Dendritic cell treated with granulocyte-macrophage colony-stimulating factor and Interleukin-4, amounts not matched to agents 40 ng/mL and 50 ng/mL, for 4 days (primary cell): ENCODE data around the gene TMEM207.
"Not testable (repeated sequence)": the region's sequence is repeated elsewhere in the genome, so short reads cannot be mapped to it uniquely, and the experiment has no call there.

ENCODE experiments used
- H3K27ac Mint-ChIP-seq: one replicate; pipeline ENCODE4 v1.8.0; 2022; ENCODE audit warnings: mild to moderate bottlenecking, mixed read lengths
- H3K27me3 Mint-ChIP-seq: one replicate; pipeline ENCODE4 v1.8.0; 2022; ENCODE audit warnings: mild to moderate bottlenecking, mixed read lengths
- H3K36me3 Mint-ChIP-seq: one replicate; pipeline ENCODE4 v1.8.0; 2022; ENCODE audit warnings: low read depth, mixed read lengths
- H3K4me1 Mint-ChIP-seq: one replicate; pipeline ENCODE4 v1.8.0; 2022; ENCODE audit warnings: low read depth, mixed read lengths
- H3K4me3 Mint-ChIP-seq: one replicate; pipeline ENCODE4 v1.8.0; 2022; ENCODE audit warnings: mild to moderate bottlenecking, moderate library complexity, mixed read lengths
- H3K9me3 Mint-ChIP-seq: one replicate; pipeline ENCODE4 v1.8.0; 2022; ENCODE audit warnings: mixed read lengths
- intact Hi-C: fragments of 100-400 bp; cut with micrococcal nuclease; formaldehyde crosslinking; loops from one replicate; pipeline ENCODE4 v1.15.0; 2022

TMEM207 gene

DNA sequence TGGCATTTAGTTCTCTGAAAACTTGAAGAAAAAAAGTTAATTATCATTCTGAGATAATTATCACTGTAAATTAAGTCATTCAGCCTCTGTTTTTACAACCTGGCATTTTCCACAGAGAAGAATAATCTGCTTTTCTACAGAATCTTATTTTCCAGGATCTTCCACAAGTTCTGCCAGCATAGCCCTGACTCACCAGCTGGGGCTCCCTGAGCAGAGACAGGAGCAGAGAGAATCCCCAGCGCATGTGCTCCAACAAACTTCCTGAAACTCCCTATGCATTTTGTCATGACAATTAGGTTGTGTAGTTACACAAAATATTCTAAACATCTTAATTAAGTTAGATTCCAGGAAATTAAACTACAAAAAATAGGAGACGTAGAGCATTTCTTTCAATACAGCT lies 32.1 kb upstream of the TMEM207 start:
- no peak overlapping the region for H3K4me3 Mint-ChIP-seq
- peaks cover 33% of the 10 kb centered on the region for H3K27me3 Mint-ChIP-seq
- H3K27ac Mint-ChIP-seq = no peak overlapping the region
- H3K4me1 Mint-ChIP-seq = no peaks in the 10 kb centered on the region
- H3K36me3 Mint-ChIP-seq = no peaks in the 10 kb centered on the region
- no peaks in the 10 kb centered on the region for H3K9me3 Mint-ChIP-seq
- intact Hi-C loops = no loop called here

DNA sequence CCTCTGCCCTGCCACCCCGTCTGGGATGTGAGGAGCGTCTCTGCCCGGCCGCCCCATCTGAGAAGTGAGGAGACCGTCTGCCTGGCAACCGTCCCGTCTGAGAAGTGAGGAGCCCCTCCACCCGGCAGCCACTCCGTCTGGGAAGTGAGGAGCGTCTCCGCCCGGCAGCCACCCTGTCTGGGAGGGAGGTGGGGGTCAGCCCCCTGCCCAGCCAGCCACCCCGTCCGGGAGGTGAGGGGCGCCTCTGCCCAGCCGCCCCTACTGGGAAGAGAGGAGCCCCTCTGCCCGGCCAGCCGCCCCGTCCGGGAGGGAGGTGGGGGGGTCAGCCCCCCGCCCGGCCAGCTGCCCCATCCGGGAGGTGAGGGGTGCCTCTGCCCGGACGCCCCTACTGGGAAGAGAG lies 23.6 kb upstream of the TMEM207 start:
- H3K36me3 Mint-ChIP-seq, H3K4me1 Mint-ChIP-seq, H3K27ac Mint-ChIP-seq, intact Hi-C loops, H3K4me3 Mint-ChIP-seq: not testable (repeated sequence)
- Mint-ChIP-seq H3K27me3 (peaks cover 14% of the 10 kb centered on the region), H3K9me3 (peaks cover 11% of the 10 kb centered on the region)

DNA sequence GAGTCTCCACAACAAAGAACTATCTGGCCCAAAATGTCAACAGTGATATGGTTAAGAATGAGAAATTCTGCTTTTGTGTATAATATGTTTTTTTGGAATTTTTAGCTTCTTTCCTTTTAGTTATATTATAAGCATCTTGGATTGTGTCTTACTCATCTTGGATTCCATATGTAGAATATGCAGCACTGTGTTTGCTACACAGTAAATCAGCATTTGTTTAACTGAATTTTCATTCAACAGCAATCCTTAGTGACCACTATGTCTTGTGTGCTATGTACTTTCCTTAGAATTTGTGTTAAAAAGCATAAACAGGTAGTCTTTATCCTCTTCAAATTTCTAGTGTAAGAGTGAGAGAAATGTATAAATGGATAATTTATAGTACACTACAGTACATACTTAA lies 18.2 kb upstream of the TMEM207 start:
- Mint-ChIP-seq H3K36me3 (no peaks in the 10 kb centered on the region), H3K4me1 (no peaks in the 10 kb centered on the region), H3K27me3 (peaks cover 28% of the 10 kb centered on the region), H3K9me3 (peaks cover 11% of the 10 kb centered on the region), H3K4me3 (no peak overlapping the region), H3K27ac (no peak overlapping the region)
- intact Hi-C loops = no loop called here

DNA sequence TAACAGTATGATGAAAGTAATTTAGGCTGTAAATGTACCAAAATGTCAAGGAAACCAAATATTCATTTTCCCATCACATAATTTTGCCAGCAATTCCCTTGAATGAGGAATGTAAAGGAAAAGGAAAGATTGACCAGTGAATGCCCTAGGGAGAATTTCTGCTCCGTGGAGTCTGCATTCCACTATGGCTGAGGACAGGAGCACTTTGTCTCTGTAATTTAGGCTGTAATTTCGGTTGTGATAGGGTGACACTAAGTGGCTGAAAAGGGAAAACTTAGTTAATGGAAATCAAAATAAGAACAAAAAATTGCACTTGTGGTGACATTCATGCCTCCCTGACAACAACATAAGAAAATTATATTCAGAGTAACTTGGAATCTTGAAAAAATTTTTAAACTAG lies 8.3 kb upstream of the TMEM207 start:
- Mint-ChIP-seq H3K9me3 (no peaks in the 10 kb centered on the region), H3K27me3 (peaks cover 15% of the 10 kb centered on the region), H3K4me3 (no peak overlapping the region), H3K36me3 (no peaks in the 10 kb centered on the region), H3K4me1 (peaks cover 12% of the 10 kb centered on the region), H3K27ac (no peak overlapping the region)
- intact Hi-C loops = no loop called here

DNA sequence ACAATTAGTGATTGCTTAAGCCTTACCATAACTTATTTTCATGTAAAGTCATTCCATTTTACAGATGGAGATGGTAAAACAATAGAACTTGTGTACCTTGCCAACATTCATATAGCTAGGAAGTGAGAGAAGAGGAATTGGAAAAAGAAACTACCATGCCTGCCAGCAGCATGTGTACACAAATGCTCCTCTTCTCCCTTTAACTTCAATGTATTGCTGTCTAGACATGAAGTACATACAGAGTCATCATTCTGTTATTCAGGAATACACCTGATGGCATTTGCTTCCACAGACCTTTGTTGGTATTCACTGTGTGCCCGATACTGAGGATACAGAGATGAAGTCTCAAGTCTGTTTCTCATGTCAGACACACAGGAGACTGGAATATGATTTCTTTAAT lies 7.1 kb upstream of the TMEM207 start:
- Mint-ChIP-seq H3K4me3 (no peak overlapping the region), H3K9me3 (no peaks in the 10 kb centered on the region), H3K27ac (no peak overlapping the region), H3K27me3 (peaks cover 12% of the 10 kb centered on the region), H3K4me1 (peaks cover 7% of the 10 kb centered on the region), H3K36me3 (no peaks in the 10 kb centered on the region)
- intact Hi-C loops = no loop called here

DNA sequence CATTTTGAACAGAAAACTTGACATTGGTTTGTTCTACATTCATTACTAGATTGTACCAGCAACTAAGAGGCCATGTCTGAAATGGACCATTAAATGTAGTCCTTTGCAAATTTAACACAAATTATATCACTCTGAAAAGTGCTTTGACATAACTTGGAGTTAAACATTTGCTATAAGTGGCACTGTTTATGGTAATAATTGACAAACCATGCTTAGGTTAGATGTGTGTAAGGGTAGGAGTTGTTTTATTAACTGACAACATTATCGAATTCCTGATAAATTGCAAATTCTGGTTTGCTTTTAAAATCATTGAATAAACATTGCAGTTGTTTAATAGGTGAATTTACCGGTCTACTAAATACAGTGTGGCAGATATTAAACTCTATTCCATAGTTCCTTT lies 6.1 kb upstream of the TMEM207 start:
- no peak overlapping the region for H3K4me3 Mint-ChIP-seq

DNA sequence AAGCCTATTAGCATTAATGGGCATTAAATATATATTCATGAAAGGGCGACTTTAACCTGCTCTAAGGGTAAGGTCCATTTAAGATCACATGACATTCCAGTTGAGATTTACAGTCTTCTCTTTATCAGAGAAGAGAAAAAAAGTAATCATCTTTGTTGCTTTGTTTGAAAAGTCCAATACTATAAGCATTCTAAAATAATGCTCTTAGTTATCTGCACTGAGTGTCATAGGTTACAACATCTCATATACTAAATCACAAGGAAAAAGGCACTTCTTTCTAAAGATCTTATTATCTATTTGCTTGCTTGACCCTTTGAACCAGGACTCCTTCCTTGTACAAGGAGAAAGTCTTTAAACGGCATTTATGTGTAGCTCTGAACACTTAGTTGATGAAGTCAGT lies 1.4 kb downstream of the TMEM207 start:
- no peaks in the 10 kb centered on the region for H3K36me3 Mint-ChIP-seq
- H3K27me3 Mint-ChIP-seq = no peaks in the 10 kb centered on the region
- H3K4me1 Mint-ChIP-seq = peaks cover 15% of the 10 kb centered on the region
- intact Hi-C loops = loop anchor here (5.0 kb wide), 1 partner anchor 249 kb away; no protein-coding TSS in a partner anchor
- no peaks in the 10 kb centered on the region for H3K9me3 Mint-ChIP-seq
- no peak overlapping the region for H3K27ac Mint-ChIP-seq
- no peak overlapping the region for H3K4me3 Mint-ChIP-seq

More for the DNA sequence above, 6.1 kb upstream of the TMEM207 start:
- H3K27me3 Mint-ChIP-seq = peaks cover 12% of the 10 kb centered on the region
- H3K4me1 Mint-ChIP-seq = peaks cover 7% of the 10 kb centered on the region
- H3K27ac Mint-ChIP-seq = no peak overlapping the region
- no peaks in the 10 kb centered on the region for H3K36me3 Mint-ChIP-seq
- intact Hi-C loops = no loop called here
- no peaks in the 10 kb centered on the region for H3K9me3 Mint-ChIP-seq

DNA sequence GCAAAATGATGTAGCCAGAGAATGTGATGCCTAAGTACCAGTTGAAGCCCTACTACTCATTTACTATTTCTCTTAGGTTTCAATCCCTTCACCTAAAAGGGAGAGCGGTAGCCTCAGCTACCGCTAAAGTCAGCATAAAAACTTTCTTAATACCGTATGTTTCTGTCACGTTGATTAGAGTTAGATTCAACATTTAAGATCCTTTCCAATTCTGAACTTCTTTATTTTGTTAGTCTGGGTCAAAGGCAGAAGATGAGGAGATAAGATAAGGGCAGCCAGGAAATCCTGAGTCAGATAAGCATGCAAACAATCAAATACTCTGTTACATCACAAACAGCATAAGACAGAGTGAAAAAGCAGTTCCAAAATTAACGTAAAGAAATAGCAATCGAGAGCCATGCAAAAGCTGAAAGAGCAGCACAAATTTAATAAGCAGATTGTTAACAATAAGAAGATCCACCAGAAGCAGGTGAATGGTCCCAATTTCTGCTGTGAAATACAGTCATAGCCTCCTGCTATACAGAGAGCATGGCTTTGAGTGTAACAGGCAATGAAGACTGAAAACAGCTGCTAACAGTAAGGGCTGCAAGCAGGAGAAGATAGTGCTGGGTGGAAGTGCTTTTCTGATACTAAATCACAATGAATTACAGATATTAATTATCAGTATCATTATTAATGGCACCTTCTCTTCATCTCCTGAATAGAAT lies 3.0 kb downstream of the TMEM207 start:
- no peak overlapping the region for H3K27ac Mint-ChIP-seq
- intact Hi-C loops = loop anchor here (5.0 kb wide), 1 partner anchor 251 kb away; no protein-coding TSS in a partner anchor
- H3K36me3 Mint-ChIP-seq = no peaks in the 10 kb centered on the region
- no peaks in the 10 kb centered on the region for H3K9me3 Mint-ChIP-seq
- no peak overlapping the region for H3K4me3 Mint-ChIP-seq
- H3K4me1 Mint-ChIP-seq = peaks cover 15% of the 10 kb centered on the region
- H3K27me3 Mint-ChIP-seq = no peaks in the 10 kb centered on the region

DNA sequence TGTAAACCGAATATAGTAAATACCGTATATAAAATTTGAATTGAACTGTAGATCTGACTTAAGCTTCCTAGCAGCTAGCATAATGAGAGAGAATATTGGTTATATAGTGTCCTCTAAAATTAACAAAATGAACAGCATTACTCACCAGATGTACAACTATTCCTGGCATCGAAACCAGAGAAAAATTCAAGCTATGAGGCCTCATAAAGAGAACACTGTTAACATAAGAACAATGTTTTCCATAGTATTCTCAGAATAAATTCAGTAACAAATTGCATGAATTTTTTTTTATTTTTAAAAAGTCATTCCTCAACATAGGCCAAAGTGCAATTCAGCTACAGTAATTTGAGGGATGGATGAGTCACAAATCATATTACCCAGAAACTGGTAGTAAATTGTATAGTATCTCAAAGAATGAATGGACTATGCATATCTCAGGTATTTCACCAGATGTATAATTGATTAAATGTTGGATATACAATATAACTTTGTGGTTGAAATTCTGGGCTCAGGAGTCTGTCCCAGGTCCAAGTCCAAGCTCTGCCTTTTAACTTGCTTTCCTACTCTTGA lies 5.0 kb downstream of the TMEM207 start:
- Mint-ChIP-seq H3K9me3 (no peaks in the 10 kb centered on the region), H3K27me3 (peaks cover 2% of the 10 kb centered on the region), H3K27ac (no peak overlapping the region), H3K4me3 (no peak overlapping the region), H3K36me3 (no peaks in the 10 kb centered on the region), H3K4me1 (peaks cover 9% of the 10 kb centered on the region)
- intact Hi-C loops = loop anchor here (5.0 kb wide), 1 partner anchor 253 kb away; no protein-coding TSS in a partner anchor

DNA sequence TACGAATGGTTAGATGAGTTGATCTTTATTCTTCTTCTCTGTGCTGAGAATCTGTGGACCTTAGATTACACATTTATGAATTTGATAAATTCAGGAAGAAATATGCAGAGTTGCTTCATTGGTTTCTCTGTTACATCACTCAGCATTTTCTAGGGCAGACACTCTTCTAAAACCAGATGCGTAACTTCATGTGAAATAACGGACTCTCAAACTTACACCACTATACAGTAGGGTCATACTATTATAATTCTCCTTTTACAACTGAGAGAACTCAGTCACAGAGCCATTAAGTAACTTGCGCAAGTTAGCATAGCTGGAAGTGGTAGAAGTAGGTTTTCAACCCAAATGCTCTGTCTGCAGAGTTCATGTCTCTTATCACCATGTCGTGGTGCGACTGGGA lies 5.7 kb downstream of the TMEM207 start:
- Mint-ChIP-seq H3K27me3 (peaks cover 2% of the 10 kb centered on the region), H3K4me3 (no peak overlapping the region), H3K36me3 (no peaks in the 10 kb centered on the region), H3K9me3 (no peaks in the 10 kb centered on the region), H3K4me1 (peaks cover 8% of the 10 kb centered on the region), H3K27ac (no peak overlapping the region)
- intact Hi-C loops = no loop called here

DNA sequence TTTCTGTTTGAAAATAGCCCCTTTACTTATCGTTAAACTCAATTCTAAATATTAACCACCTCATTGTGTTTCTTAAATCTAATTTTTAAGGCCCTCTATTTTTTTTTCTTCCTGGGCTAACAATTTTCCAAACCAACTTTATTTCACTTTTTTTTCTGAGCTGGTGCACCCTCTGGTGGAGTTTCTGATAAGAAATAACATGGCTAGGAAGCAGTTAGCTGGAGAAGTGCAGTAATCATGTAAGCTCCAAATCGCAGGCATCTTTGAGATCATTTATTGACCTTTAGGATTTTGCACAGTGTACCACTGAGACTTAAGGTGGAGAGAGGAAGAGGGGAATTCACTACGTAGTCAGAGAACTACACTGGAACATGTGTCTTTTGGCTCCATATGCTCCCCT lies 6.4 kb downstream of the TMEM207 start:
- no peak overlapping the region for H3K27ac Mint-ChIP-seq
- peaks cover 2% of the 10 kb centered on the region for H3K27me3 Mint-ChIP-seq
- no peak overlapping the region for H3K4me3 Mint-ChIP-seq
- H3K4me1 Mint-ChIP-seq = peaks cover 8% of the 10 kb centered on the region
- intact Hi-C loops = no loop called here
- H3K36me3 Mint-ChIP-seq = no peaks in the 10 kb centered on the region
- H3K9me3 Mint-ChIP-seq = no peaks in the 10 kb centered on the region

DNA sequence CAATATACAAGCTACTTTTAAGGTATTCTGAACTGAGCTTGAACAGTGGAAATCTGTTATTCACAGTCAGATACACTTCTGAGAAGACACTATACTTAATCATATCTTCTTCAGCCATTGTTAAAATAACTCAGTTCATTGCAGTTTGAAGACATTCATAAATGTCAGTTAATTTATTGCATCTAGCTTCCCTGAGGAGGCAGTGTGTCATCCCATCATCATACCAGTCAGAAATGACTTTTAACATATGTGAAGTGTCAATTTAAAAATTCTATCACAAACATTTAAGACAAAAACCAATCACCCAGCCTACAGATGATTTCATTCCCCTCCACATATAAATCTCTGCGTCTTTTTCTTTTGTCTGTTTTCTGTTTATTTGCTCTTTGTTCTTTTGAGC lies 7.5 kb downstream of the TMEM207 start:
- Mint-ChIP-seq H3K4me1 (peaks cover 8% of the 10 kb centered on the region), H3K9me3 (no peaks in the 10 kb centered on the region), H3K36me3 (no peaks in the 10 kb centered on the region), H3K27me3 (peaks cover 2% of the 10 kb centered on the region), H3K27ac (no peak overlapping the region), H3K4me3 (no peak overlapping the region)
- intact Hi-C loops = no loop called here

DNA sequence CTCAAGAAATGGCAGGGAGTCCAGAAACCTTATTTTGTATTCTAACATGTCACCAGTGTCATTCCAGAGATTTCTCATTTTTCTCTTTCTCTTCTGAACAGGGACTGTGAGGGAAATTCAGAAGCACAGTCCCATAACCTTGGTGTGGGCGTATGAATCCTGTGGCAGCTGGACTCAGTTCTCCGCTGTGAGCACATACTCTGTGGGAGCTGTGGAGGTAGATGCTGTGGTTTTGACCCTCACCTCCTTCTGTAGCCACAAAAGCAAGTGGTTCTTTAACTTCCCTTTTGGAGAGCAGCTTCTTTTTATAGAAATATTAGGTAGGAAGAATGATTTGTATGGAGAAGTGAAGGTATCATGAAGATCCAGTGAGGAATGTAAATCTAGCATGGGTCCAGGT lies 13.4 kb downstream of the TMEM207 start:
- H3K4me3 Mint-ChIP-seq = no peak overlapping the region
- peaks cover 31% of the 10 kb centered on the region for H3K4me1 Mint-ChIP-seq
- peaks cover 8% of the 10 kb centered on the region for H3K27me3 Mint-ChIP-seq
- H3K27ac Mint-ChIP-seq = no peak overlapping the region
- H3K9me3 Mint-ChIP-seq = peaks cover 17% of the 10 kb centered on the region
- no peaks in the 10 kb centered on the region for H3K36me3 Mint-ChIP-seq
- intact Hi-C loops = no loop called here

DNA sequence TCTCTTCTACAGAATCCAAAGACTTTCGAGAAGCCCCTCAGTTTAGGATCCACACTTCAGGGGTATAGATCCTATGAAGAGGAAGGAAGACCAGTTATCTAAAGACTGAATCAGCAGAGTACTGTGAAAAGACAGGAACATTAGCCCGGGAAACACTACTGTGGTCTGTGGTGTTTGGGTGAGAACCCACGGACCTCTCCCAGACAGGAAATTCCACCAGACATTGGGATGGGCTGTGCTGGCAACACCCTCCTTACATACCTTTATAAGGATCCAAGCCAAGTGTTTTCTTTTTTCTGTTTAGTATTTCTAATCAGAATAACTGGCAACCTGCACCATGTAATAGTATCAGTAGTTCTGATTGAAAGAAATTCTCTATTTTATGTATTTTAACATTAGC lies 14.1 kb downstream of the TMEM207 start:
- Mint-ChIP-seq H3K9me3 (peaks cover 17% of the 10 kb centered on the region), H3K4me3 (no peak overlapping the region), H3K4me1 (peaks cover 31% of the 10 kb centered on the region), H3K27ac (no peak overlapping the region), H3K36me3 (no peaks in the 10 kb centered on the region), H3K27me3 (peaks cover 6% of the 10 kb centered on the region)
- intact Hi-C loops = no loop called here

DNA sequence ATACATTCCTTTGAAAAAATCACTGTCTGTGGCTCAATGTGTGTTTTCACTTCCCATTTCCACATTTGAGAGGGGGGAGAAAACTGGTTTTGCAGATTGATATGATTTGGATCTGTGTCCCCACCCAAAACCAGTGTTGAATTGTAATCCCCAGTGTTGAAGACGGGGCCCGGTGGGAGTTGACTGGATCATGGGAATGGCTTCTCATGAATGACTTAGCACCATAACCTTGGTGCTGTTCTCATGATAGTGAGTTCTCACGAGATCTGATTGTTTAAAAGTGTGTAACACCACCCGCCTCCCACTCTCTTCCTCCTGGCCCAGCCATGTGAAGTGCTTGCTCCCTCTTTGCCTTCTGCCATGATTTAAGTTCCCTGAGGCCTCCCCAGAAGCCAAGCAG lies 16.1 kb downstream of the TMEM207 start:
- H3K36me3 Mint-ChIP-seq = no peaks in the 10 kb centered on the region
- peaks cover 6% of the 10 kb centered on the region for H3K27me3 Mint-ChIP-seq
- peaks cover 17% of the 10 kb centered on the region for H3K9me3 Mint-ChIP-seq
- peaks cover 31% of the 10 kb centered on the region for H3K4me1 Mint-ChIP-seq
- no peak overlapping the region for H3K4me3 Mint-ChIP-seq
- no peak overlapping the region for H3K27ac Mint-ChIP-seq
- intact Hi-C loops = no loop called here
